Gastroesophageal sphincter (tissue), 3 donors: ENCODE results near the gene GMDS.

Source experiments
- CTCF ChIP-seq, 4 experiments: fragments of 200-600 bp in 2 of 4; fragments of 450-650 bp in 2 of 4; sonication (generic) in 1 of 4; IDR thresholded peaks; one replicate each; pipeline ENCODE4 v1.5.1; 2017 to 2019; ENCODE audit warnings: antibody characterized with exemption in 4 of 4, mild to moderate bottlenecking in 2 of 4, moderate library complexity in 2 of 4
- POLR2AphosphoS5 ChIP-seq: sonication (generic); formaldehyde crosslinking; IDR thresholded peaks from one replicate; pipeline ENCODE4 v1.6.1; 2017; ENCODE audit warnings: antibody characterized with exemption

- TF ChIP-seq CTCF (IDR thresholded peaks at IDR 0.05): no peak
- TF ChIP-seq POLR2AphosphoS5: no peak
Measured at GRCh38 chr6:2204272-2204671, 41.1 kb downstream of the GMDS start.
